H9 (cell line): ENCODE measurements around the gene MAP4K3. TPM values are rescaled to one million over a fixed set of nuclear protein-coding genes. Genes with fewer than 3 reads are reported as not detected.
A peak's percentile ranks its signal among the peaks of the same experiment; 100 is the strongest.

Source experiments
- DNase-seq: peaks from one replicate; pipeline ENCODE4 v3.0.0-alpha.2; 2017
- H2AFZ ChIP-seq: one replicate; pipeline ENCODE4 v1.6.1; 2013; ENCODE audit warnings: mild to moderate bottlenecking, low read length, control low read depth, moderate library complexity
- H2AK5ac ChIP-seq: 2 replicates; pipeline ENCODE4 v1.6.1; 2013; ENCODE audit warnings: low read length, control low read depth, mixed read lengths; ENCODE audit not compliant: insufficient read length
- H2BK120ac ChIP-seq: one replicate; pipeline ENCODE4 v1.6.1; 2013; ENCODE audit warnings: low read depth, mild to moderate bottlenecking, low read length, control low read depth, inconsistent platforms; ENCODE audit not compliant: poor library complexity, severe bottlenecking
- H2BK12ac ChIP-seq: 2 replicates; pipeline ENCODE4 v1.6.1; 2013; ENCODE audit warnings: low read length, control low read depth, mixed read lengths, low read depth; ENCODE audit not compliant: insufficient read length
- H2BK15ac ChIP-seq: 2 replicates; pipeline ENCODE4 v1.6.1; 2013; ENCODE audit warnings: low read depth, low read length, control low read depth
- H2BK20ac ChIP-seq: one replicate; pipeline ENCODE4 v1.6.1; 2013; ENCODE audit warnings: low read depth, mild to moderate bottlenecking, low read length, control low read depth, inconsistent platforms; ENCODE audit not compliant: poor library complexity, severe bottlenecking
- H2BK5ac ChIP-seq: 2 replicates; pipeline ENCODE4 v1.6.1; 2013; ENCODE audit warnings: low read length, control low read depth, mixed read lengths; ENCODE audit not compliant: insufficient read length
- H3K14ac ChIP-seq: 2 replicates; pipeline ENCODE4 v1.6.1; 2013; ENCODE audit warnings: low read length, control low read depth; ENCODE audit not compliant: insufficient read depth
- H3K18ac ChIP-seq: 2 replicates; pipeline ENCODE4 v1.6.1; 2013; ENCODE audit warnings: low read depth, mild to moderate bottlenecking, mixed read lengths, low read length, control low read depth; ENCODE audit not compliant: insufficient read length
- H3K23ac ChIP-seq: 2 replicates; pipeline ENCODE4 v1.6.1; 2013; ENCODE audit warnings: low read length, control low read depth, mixed read lengths, low read depth; ENCODE audit not compliant: insufficient read length
- H3K23me2 ChIP-seq: 2 replicates; pipeline ENCODE4 v1.6.1; 2013; ENCODE audit warnings: low read depth, mild to moderate bottlenecking, mixed read lengths, low read length, control low read depth; ENCODE audit not compliant: insufficient read length, poor library complexity, severe bottlenecking
- H3K27ac ChIP-seq: 2 replicates; pipeline ENCODE4 v1.5.1; 2013; ENCODE audit warnings: low read length, control low read depth, mixed read lengths, low read depth; ENCODE audit not compliant: insufficient read length
- H3K27me3 ChIP-seq: 2 replicates; pipeline ENCODE4 v1.6.1; 2013; ENCODE audit warnings: low read length, control low read depth, inconsistent platforms; ENCODE audit not compliant: insufficient read depth
- H3K4ac ChIP-seq: 2 replicates; pipeline ENCODE4 v1.6.1; 2013; ENCODE audit warnings: low read depth, mild to moderate bottlenecking, control low read depth, inconsistent platforms, low read length, moderate library complexity
- H3K4me1 ChIP-seq: 2 replicates; pipeline ENCODE4 v1.6.1; 2013; ENCODE audit warnings: low read length, control low read depth, inconsistent platforms; ENCODE audit not compliant: insufficient read depth
- H3K4me2 ChIP-seq: 2 replicates; pipeline ENCODE4 v1.6.1; 2013; ENCODE audit warnings: low read length, control low read depth, mixed read lengths; ENCODE audit not compliant: insufficient read length, insufficient read depth
- H3K56ac ChIP-seq: 2 replicates; pipeline ENCODE4 v1.6.1; 2013; ENCODE audit warnings: low read depth, mild to moderate bottlenecking, mixed read lengths, low read length, control low read depth; ENCODE audit not compliant: insufficient read length
- H3K79me1 ChIP-seq: 2 replicates; pipeline ENCODE4 v1.6.1; 2013; ENCODE audit warnings: low read depth, mild to moderate bottlenecking, moderate library complexity, low read length, control low read depth, inconsistent platforms; ENCODE audit not compliant: insufficient read depth, poor library complexity, severe bottlenecking
- H3K79me2 ChIP-seq: 2 replicates; pipeline ENCODE4 v1.6.1; 2013; ENCODE audit warnings: low read length, control low read depth, inconsistent platforms; ENCODE audit not compliant: insufficient read depth
- H3K9ac ChIP-seq: 2 replicates; pipeline ENCODE4 v1.6.1; 2013; ENCODE audit warnings: low read length, control low read depth, mixed read lengths; ENCODE audit not compliant: insufficient read length; ENCODE audit errors: extremely low read depth
- H3K9me3 ChIP-seq: one replicate; pipeline ENCODE4 v1.6.1; 2013; ENCODE audit warnings: low read depth, low read length, inconsistent platforms; ENCODE audit not compliant: control insufficient read depth
- H3T11ph ChIP-seq: one replicate; pipeline ENCODE4 v1.6.1; 2013; ENCODE audit warnings: mild to moderate bottlenecking, low read length, control low read depth, inconsistent platforms
- H4K20me1 ChIP-seq: one replicate; pipeline ENCODE4 v1.6.1; 2013; ENCODE audit not compliant: control insufficient read depth, insufficient read length, insufficient read depth
- H4K5ac ChIP-seq: 2 replicates; pipeline ENCODE4 v1.6.1; 2013; ENCODE audit warnings: low read depth, mild to moderate bottlenecking, mixed read lengths, low read length, control low read depth; ENCODE audit not compliant: insufficient read length
- H4K8ac ChIP-seq: replicated peaks from 2 replicates; pipeline ENCODE4 v1.6.1; 2013; ENCODE audit warnings: low read length, control low read depth, mixed read lengths, low read depth; ENCODE audit not compliant: insufficient read length
- H4K91ac ChIP-seq: 2 replicates; pipeline ENCODE4 v1.6.1; 2013; ENCODE audit warnings: low read depth, mild to moderate bottlenecking, moderate library complexity, mixed read lengths, low read length, control low read depth; ENCODE audit not compliant: insufficient read length
- H3K27ac Mint-ChIP-seq, 3 experiments: 2 replicates in 2 of 3; 3 replicates in 1 of 3; pipeline ENCODE4 v1.8.0; 2020 to 2021; ENCODE audit warnings: mixed read lengths in 3 of 3, mild to moderate bottlenecking in 1 of 3, moderate library complexity in 1 of 3
- H3K27me3 Mint-ChIP-seq: 2 replicates; pipeline ENCODE4 v1.8.0; 2021; ENCODE audit warnings: low read depth, mild to moderate bottlenecking, moderate library complexity, mixed read lengths
- H3K36me3 Mint-ChIP-seq, 3 experiments: 2 replicates in 2 of 3; 3 replicates in 1 of 3; pipeline ENCODE4 v1.8.0; 2020 to 2021; ENCODE audit warnings: low read depth in 3 of 3, mixed read lengths in 3 of 3; ENCODE audit not compliant: insufficient read depth in 1 of 3
- H3K4me1 Mint-ChIP-seq, 2 experiments: 2 replicates each; pipeline ENCODE4 v1.8.0; 2020; ENCODE audit warnings: mixed read lengths in 2 of 2
- H3K4me3 Mint-ChIP-seq, 2 experiments: 2 replicates in 1 of 2; 3 replicates in 1 of 2; pipeline ENCODE4 v1.8.0; 2020 to 2021; ENCODE audit warnings: mild to moderate bottlenecking in 2 of 2, mixed read lengths in 2 of 2, moderate library complexity in 1 of 2
- H3K9me3 Mint-ChIP-seq, 2 experiments: 2 replicates in 1 of 2; 3 replicates in 1 of 2; pipeline ENCODE4 v1.8.0; 2020; ENCODE audit warnings: mild to moderate bottlenecking in 2 of 2, mixed read lengths in 2 of 2, moderate library complexity in 1 of 2
- WGBS: extraction: QIAGEN DNeasy Blood & Tissue Kit; methylation state at CpG from one replicate; pipeline ENCODE4 v1.1.7; 2013; ENCODE audit warnings: missing lambda C conversion rate, low lambda C conversion rate, mixed read lengths; ENCODE audit not compliant: insufficient read length; ENCODE audit errors: extremely low coverage; 5-methylcytosine and 5-hydroxymethylcytosine counted together
- total RNA-seq: library from RNA; stranded (reverse); gene quantifications from 2 replicates; pipeline ENCODE4 v1.2.1, GENCODE V29; 2021
- TF ChIP-seq, protein P1 (sequence below): fragments of 200-600 bp; sonication (generic); conservative IDR thresholded peaks from 3 replicates; pipeline ENCODE4 v1.8.0; 2021; ENCODE audit warnings: antibody characterized with exemption, mild to moderate bottlenecking

Gene MAP4K3
- total RNA-seq, 1 experiment from 2014 or later, result 37.9 TPM

GRCh38 chr2:39375917-39376316 is 61.2 kb downstream of the MAP4K3 start:
- Histone ChIP-seq H3K27ac (no peak overlapping the region), H3K79me2 (no peaks in the 10 kb centered on the region; the same call in 1 of the 2 replicates), H3T11ph (no peak overlapping the region), H3K4me2 (no peak overlapping the region), H2BK20ac (no peak overlapping the region), H3K79me1 (no peaks in the 10 kb centered on the region), H3K23me2 (no peaks in the 10 kb centered on the region), H3K27me3 (no peaks in the 10 kb centered on the region), H3K9me3 (no peaks in the 10 kb centered on the region), H4K91ac (no peak overlapping the region), H4K8ac (no peak overlapping the region), H2BK15ac (no peak overlapping the region), H2BK12ac (no peak overlapping the region), H3K4me1 (peaks cover 8% of the 10 kb centered on the region; the same call in 1 of the 2 replicates), H4K5ac (no peak overlapping the region), H2BK120ac (no peak overlapping the region), H3K56ac (no peak overlapping the region), H3K18ac (no peak overlapping the region), H3K23ac (no peak overlapping the region), H3K14ac (no peak overlapping the region), H2AK5ac (no peak overlapping the region), H2BK5ac (no peak overlapping the region), H3K9ac (no peak overlapping the region), H3K4ac (no peak overlapping the region), H4K20me1 (no peaks in the 10 kb centered on the region), H2AFZ (no peak overlapping the region)
- Mint-ChIP-seq H3K4me1 (peaks cover 33 to 39% of the 10 kb centered on the region in 2 experiments), H3K27ac (peak overlapping the region in 1 of 3 experiments; percentile 76; a peak in 1 of 7 replicates), H3K9me3 (peaks cover 8 to 21% of the 10 kb centered on the region in 2 experiments; a peak in 4 of 5 replicates), H3K4me3 (no peak overlapping the region), H3K27me3 (no peaks in the 10 kb centered on the region), H3K36me3 (peaks cover 33 to 37% (median 37%) of the 10 kb centered on the region in 3 experiments)
- TF ChIP-seq, protein P1, sequence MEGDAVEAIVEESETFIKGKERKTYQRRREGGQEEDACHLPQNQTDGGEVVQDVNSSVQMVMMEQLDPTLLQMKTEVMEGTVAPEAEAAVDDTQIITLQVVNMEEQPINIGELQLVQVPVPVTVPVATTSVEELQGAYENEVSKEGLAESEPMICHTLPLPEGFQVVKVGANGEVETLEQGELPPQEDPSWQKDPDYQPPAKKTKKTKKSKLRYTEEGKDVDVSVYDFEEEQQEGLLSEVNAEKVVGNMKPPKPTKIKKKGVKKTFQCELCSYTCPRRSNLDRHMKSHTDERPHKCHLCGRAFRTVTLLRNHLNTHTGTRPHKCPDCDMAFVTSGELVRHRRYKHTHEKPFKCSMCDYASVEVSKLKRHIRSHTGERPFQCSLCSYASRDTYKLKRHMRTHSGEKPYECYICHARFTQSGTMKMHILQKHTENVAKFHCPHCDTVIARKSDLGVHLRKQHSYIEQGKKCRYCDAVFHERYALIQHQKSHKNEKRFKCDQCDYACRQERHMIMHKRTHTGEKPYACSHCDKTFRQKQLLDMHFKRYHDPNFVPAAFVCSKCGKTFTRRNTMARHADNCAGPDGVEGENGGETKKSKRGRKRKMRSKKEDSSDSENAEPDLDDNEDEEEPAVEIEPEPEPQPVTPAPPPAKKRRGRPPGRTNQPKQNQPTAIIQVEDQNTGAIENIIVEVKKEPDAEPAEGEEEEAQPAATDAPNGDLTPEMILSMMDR, result no peak
- no CpG with 5 or more reads among the region's 2 CpGs for WGBS
- no peak for DNase-seq
